CD4-positive, alpha-beta T cell (primary cell): Measurements from ENCODE around the gene ASTN2. TPM values are rescaled to one million over a fixed set of nuclear protein-coding genes. Genes with fewer than 3 reads are reported as not detected.

Experiments
- ATAC-seq: fragments of 200-7000 bp; cut with Tn5 transposase; one replicate; pipeline ENCODE4 v1.10.0; 2022; ENCODE audit warnings: mild to moderate bottlenecking; ENCODE audit not compliant: poor library complexity
- CTCF ChIA-PET: fragments of 350-600 bp; sonication (Branson Sonifier 250); formaldehyde crosslinking; loops from one replicate; lab custom pipeline; 2021; ENCODE audit warnings: antibody characterized with exemption, inconsistent platforms; lab: Charles Lee
- POLR2A ChIA-PET: fragments of 350-600 bp; sonication (Branson Sonifier 250); formaldehyde crosslinking; loops from one replicate; lab custom pipeline; 2021; ENCODE audit warnings: antibody characterized with exemption, inconsistent platforms; lab: Charles Lee
- DNase-seq, 14 experiments: peaks; one replicate each; pipeline ENCODE4 v3.0.0-alpha.2; 2013 to 2020; ENCODE audit warnings: mixed read lengths in 2 of 14
- H3K27ac ChIP-seq, 2 donors: one replicate each; pipeline versions ENCODE4 v1.5.1 to v1.7.0; 2013; ENCODE audit warnings: low read length in 2 of 2, low read depth in 1 of 2, mild to moderate bottlenecking in 1 of 2
- H3K27me3 ChIP-seq, 2 experiments: 1 replicate in 1 of 2; 2 replicates in 1 of 2; pipeline versions ENCODE4 v1.6.1 to v1.7.0; 2013; ENCODE audit warnings: low read length in 2 of 2, control low read depth in 1 of 2, mild to moderate bottlenecking in 1 of 2, moderate library complexity in 1 of 2; ENCODE audit not compliant: insufficient read depth in 2 of 2, control insufficient read depth in 1 of 2
- H3K36me3 ChIP-seq: one replicate; pipeline ENCODE4 v1.6.1; 2013; ENCODE audit warnings: low read length, control low read depth; ENCODE audit not compliant: insufficient read depth
- H3K4me1 ChIP-seq: one replicate; pipeline ENCODE4 v1.6.1; 2013; ENCODE audit warnings: low read length, control low read depth; ENCODE audit not compliant: insufficient read depth
- H3K4me3 ChIP-seq: one replicate; pipeline ENCODE4 v1.5.1; 2013; ENCODE audit warnings: mild to moderate bottlenecking, low read length, moderate library complexity
- H3K9me3 ChIP-seq, 2 experiments: 1 replicate in 1 of 2; 2 replicates in 1 of 2; pipeline versions ENCODE4 v1.6.1 to v1.7.0; 2013; ENCODE audit warnings: low read length in 2 of 2, mild to moderate bottlenecking in 2 of 2, control low read depth in 1 of 2, moderate library complexity in 1 of 2; ENCODE audit not compliant: control insufficient read depth in 1 of 2, insufficient read depth in 1 of 2
- H3K27ac Mint-ChIP-seq: one replicate; pipeline ENCODE4 v1.8.0; 2020; ENCODE audit warnings: mixed read lengths
- H3K27me3 Mint-ChIP-seq: one replicate; pipeline ENCODE4 v1.8.0; 2021; ENCODE audit warnings: mixed read lengths
- H3K36me3 Mint-ChIP-seq: one replicate; pipeline ENCODE4 v1.8.0; 2021; ENCODE audit warnings: low read depth, mixed read lengths
- H3K4me1 Mint-ChIP-seq: one replicate; pipeline ENCODE4 v1.8.0; 2021; ENCODE audit warnings: low read depth, mixed read lengths
- H3K4me3 Mint-ChIP-seq: one replicate; pipeline ENCODE4 v1.8.0; 2020; ENCODE audit warnings: mild to moderate bottlenecking, mixed read lengths
- H3K9me3 Mint-ChIP-seq: one replicate; pipeline ENCODE4 v1.8.0; 2020; ENCODE audit warnings: mixed read lengths
- CTCF ChIP-seq: fragments of 200-600 bp; IDR thresholded peaks from one replicate; pipeline ENCODE4 v1.8.0; 2022; ENCODE audit warnings: antibody characterized with exemption, mild to moderate bottlenecking
- intact Hi-C, 2 experiments: fragments of 100-400 bp; cut with DNase I in 1 of 2; cut with micrococcal nuclease in 1 of 2; formaldehyde crosslinking; loops; one replicate each; pipeline versions ENCODE4 v1.15.1 to v1.9.0; 2023 to 2025; cut with DNase I, micrococcal nuclease
- total RNA-seq, 174 experiments: library from RNA in 2 of 174; stranded (reverse) in 2 of 174; gene quantifications; one replicate each; pipeline ENCODE4 v1.2.3 and lab custom pipeline; 2021 to 2026

ASTN2 gene
- total RNA-seq, 2 experiments from 2014 or later = 2.3 to 2.4 TPM

GRCh38 chr9:116935149-116935897, 479.5 kb downstream of the ASTN2 start:
- ATAC-seq (no peak), DNase-seq (peak in 2 of 14 experiments; percentile 12 to 24)
- Histone ChIP-seq H3K36me3 (no peaks in the 10 kb centered on the region), H3K9me3 (no peaks in the 10 kb centered on the region), H3K27ac (no peak overlapping the region), H3K4me3 (no peak overlapping the region), H3K4me1 (no peaks in the 10 kb centered on the region), H3K27me3 (no peaks in the 10 kb centered on the region)
- H3K27me3 Mint-ChIP-seq = peaks cover 4% of the 10 kb centered on the region
- intact Hi-C loops = no loop called here
- no peaks in the 10 kb centered on the region for H3K4me1 Mint-ChIP-seq
- H3K4me3 Mint-ChIP-seq = no peak overlapping the region
- no peak for TF ChIP-seq CTCF
- H3K9me3 Mint-ChIP-seq = peaks cover 3% of the 10 kb centered on the region
- CTCF ChIA-PET = no interaction called here
- POLR2A ChIA-PET = no interaction called here
- no peaks in the 10 kb centered on the region for H3K36me3 Mint-ChIP-seq
- H3K27ac Mint-ChIP-seq = no peak overlapping the region

DNA sequence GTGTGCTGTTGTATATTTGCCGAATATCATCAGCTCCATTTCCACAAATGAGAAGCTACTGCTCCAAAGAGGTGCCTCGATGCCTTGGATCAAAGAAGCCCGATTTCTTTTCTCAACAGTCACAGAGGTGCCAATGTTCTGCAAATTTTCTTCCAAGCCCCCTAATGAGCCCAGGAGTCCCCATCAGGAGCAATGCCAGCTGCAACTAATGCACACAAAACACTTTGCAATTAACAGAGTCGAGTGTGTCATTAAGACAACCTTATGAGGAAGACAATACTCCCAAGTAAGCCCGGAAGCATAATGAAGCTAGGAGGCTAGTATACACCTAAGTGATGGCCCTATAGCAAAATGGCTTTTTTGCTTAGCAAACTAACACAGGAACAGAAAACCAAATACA, 480.7 kb downstream of the ASTN2 start:
- H3K9me3 ChIP-seq = no peaks in the 10 kb centered on the region
- H3K36me3 ChIP-seq = no peaks in the 10 kb centered on the region
- intact Hi-C loops = no loop called here
- Mint-ChIP-seq H3K36me3 (no peaks in the 10 kb centered on the region), H3K4me3 (no peak overlapping the region), H3K4me1 (no peaks in the 10 kb centered on the region), H3K27me3 (peaks cover 4% of the 10 kb centered on the region), H3K27ac (no peak overlapping the region), H3K9me3 (peaks cover 3% of the 10 kb centered on the region)
- H3K4me3 ChIP-seq = no peak overlapping the region
- H3K27me3 ChIP-seq = no peaks in the 10 kb centered on the region
- CTCF ChIA-PET = no interaction called here
- no peak overlapping the region for H3K27ac ChIP-seq
- no peak for DNase-seq
- no peaks in the 10 kb centered on the region for H3K4me1 ChIP-seq
- no peak for ATAC-seq
- POLR2A ChIA-PET = no interaction called here
- no peak for TF ChIP-seq CTCF

GRCh38 chr9:116933251-116933650, 481.6 kb downstream of the ASTN2 start:
- H3K4me1 ChIP-seq = no peaks in the 10 kb centered on the region
- ATAC-seq = no peak
- no peaks in the 10 kb centered on the region for H3K27me3 ChIP-seq
- no peaks in the 10 kb centered on the region for H3K36me3 ChIP-seq
- no peak for TF ChIP-seq CTCF
- H3K4me1 Mint-ChIP-seq = no peaks in the 10 kb centered on the region
- no peak overlapping the region for H3K4me3 Mint-ChIP-seq
- peaks cover 3% of the 10 kb centered on the region for H3K9me3 Mint-ChIP-seq
- ChIA-PET CTCF (interaction anchor here (0.7 kb wide), 2 partner anchors 11 to 508 kb away, joined by 3 to 4 read pairs; no protein-coding TSS in a partner anchor), POLR2A (no interaction called here)
- no peaks in the 10 kb centered on the region for H3K36me3 Mint-ChIP-seq
- H3K27ac Mint-ChIP-seq = no peak overlapping the region
- DNase-seq = no peak
- intact Hi-C loops = no loop called here
- H3K4me3 ChIP-seq = no peak overlapping the region
- no peak overlapping the region for H3K27ac ChIP-seq
- peaks cover 7% of the 10 kb centered on the region for H3K27me3 Mint-ChIP-seq
- H3K9me3 ChIP-seq = no peaks in the 10 kb centered on the region
